Activated CD4-positive, CD25-positive, alpha-beta regulatory T cell (primary cell): ENCODE data around the gene SPOCD1.

Experiments
- DNase-seq, 4 experiments: peaks; one replicate each; lab custom pipeline; 2025; lab: John Stamatoyannopoulos, UW

Gene SPOCD1

DNA sequence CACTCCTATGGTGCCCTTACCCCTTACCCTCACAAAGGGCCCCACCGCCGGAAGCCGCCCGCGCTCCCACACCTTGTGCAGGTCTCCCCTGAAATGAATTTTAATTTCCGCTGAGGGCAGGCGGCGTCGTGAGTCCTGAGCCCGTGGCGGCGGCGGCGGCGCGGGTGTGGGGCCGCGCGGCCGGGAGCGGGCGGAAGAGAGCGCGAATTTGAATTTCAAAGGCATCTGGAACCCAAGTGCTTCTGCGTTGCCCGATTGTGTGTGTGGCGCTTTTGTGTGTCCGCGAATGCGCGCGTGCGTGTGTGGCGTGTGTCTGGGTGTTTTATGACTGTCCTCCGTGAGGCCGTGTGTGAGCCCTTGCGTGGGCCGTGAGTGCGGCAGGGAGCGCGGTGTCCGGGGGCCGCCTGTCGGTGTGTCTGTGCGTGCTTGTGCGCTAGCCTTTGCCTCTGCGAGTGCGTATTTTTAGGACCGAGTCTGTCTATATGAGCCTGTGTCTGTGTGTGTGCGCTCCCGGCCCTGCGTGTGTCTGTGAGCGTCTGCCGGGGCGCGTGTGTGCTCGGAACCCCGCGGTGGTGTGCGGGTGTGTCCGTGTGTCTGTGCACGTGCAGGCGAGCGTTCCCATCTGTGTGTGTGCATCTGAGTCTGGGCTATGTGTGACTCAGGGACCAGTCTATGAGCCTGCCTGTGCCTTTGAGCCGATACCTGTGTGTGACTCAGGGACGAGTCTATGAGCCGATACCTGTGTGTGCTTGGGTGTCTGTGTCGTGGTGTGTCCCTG, 43.7 kb downstream of the SPOCD1 start:
- DNase-seq: peak in 1 of 4 experiments; percentile 23

DNA sequence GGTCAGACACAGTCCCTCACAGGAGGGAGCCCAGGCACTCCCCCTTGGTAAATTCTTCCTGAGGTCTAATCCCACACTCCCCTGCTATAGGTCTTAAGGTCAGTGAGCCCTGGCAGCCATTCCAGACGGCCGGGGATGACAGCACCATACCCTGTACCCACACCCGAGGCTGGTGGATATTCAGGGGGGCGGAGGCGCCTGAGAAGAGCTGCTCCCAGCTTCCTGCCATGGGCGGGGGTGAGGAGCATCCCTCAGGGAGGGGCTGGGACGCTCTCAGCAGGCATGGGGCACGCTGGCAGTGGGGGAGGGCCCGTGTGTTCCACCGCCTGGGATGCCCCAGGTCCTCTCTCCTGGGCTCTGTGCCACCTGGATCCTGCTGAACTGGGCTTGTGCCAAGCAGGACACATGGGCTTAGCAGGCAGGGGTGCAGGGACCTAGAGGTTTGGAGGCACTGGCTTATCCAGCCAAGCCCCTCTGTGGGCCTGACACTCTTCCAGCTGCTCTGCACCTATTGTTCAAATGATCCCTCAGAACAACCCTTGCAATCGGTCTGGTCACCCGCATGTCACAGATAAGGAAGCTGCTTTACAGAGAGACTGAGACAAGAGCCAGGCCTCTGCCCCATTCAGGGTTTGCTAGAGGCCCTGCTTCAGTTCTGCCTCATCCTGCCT, 46.0 kb downstream of the SPOCD1 start:
- DNase-seq: no peak

DNA sequence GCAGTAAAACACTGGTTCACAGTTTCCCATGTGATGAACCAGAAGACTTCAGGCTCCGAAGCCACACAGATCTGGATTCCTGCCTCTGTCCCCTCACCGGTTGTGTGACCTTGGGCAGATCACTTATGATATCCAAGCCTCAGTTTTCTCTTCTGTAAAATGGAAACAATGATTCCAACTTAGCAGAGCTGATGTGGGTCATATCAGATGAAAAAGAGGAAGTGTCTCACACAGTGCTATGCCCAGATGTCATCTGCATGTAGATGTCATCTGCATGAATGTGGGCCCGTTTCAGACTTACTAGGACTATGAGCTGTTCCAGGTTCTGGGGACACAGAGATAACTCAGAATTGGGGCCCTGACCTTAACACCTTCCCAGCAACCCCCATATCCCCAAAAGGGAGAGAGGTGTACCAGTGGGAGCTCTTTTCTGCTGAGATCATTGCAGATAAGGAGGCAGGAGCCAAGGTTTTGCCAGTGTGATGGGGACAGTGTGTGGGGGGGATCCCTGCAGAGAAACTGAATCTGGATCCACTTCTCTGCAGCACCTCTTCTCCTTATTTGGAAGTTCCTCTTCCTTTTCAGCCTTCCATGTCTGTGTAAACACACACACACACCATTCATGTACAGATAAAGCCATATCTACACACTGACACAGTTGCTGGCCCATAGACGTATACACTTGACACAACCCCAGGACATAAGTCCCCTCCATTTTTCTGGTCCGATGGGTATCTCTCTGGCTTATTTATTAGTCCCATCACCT, 46.7 kb downstream of the SPOCD1 start:
- no peak for DNase-seq

DNA sequence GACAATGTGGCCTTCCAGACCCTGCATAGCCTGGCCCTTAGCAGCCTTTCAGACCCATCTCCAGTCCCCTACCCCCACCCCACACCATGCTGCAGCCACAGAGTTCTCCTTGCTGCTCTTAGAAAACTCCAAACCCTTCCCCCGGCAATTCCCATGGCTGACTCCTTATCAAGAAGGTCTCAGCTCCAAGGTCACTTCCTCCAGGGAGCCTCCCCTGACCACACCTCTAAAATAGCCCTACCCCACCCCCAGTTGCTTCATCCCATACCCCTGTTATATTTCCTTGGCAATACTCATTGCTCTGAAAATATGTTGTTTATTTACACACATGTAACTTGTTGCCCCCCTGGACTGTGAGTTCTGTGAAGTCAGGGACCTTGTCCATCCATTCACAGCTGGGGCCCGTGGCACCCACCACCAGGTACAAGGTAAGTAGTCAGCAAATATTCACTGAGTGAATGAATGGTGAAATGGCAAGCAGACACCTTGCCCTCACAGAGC, 47.4 kb downstream of the SPOCD1 start:
- no peak for DNase-seq

DNA sequence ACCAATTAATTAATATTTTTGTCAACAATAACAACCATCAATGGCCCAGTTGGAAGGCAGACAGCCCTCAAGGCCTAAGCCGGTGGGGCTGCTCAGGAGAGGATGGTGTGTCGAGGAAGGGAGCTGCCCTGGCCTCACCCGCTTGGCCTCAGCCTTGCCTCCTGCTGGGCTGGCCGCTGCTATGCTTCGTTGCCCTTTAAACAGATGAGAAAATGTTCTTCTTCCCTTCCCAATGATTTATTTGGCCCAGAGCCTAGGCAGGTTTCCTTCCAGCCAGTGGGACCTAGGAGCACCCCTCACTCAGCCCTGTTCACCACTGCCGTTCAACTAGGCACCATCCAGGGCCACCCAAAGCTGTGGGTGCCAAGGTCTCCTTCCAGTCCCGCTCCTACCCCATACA, 48.6 kb downstream of the SPOCD1 start:
- no peak for DNase-seq

DNA sequence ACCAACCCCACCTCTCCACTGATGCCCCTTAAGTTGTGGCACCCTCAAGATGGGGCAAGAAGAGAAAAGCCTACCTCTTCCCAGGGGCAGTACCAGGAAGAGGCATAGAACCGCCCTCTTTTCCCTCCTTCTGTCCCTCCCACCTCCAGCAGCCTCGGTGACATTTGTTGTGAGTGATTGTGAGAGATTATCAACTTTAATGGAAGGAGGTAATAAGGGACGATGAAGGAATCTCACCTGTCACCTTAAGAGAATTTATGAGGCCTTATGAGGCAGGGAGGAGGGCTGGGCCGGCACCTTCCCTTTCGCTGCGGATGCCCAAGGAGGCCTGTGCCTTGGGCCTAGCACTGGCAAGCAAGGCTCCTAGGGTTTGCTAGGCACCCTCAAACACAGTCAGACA, 50.3 kb downstream of the SPOCD1 start:
- no peak for DNase-seq

DNA sequence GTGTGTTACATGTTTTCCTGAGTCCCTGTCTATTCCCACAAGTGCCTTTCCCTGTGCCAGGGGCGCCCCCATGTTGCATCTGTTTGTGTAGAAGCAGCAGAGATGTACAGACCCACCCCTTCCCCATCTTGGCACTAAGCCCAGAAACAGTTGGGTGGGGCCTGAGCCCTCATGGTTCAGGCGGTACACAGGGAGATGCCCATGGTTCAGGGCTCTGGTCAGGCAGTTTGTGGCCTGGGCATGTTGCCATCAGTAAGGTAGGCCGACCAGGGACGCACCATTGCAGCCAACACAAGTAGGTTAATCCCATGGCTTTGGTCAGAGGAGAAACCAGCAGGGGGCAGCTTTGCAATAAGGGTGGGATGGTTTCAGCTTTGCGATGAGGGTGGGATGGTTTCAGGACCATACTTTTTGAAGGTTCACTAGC, 50.8 kb downstream of the SPOCD1 start:
- DNase-seq: no peak

DNA sequence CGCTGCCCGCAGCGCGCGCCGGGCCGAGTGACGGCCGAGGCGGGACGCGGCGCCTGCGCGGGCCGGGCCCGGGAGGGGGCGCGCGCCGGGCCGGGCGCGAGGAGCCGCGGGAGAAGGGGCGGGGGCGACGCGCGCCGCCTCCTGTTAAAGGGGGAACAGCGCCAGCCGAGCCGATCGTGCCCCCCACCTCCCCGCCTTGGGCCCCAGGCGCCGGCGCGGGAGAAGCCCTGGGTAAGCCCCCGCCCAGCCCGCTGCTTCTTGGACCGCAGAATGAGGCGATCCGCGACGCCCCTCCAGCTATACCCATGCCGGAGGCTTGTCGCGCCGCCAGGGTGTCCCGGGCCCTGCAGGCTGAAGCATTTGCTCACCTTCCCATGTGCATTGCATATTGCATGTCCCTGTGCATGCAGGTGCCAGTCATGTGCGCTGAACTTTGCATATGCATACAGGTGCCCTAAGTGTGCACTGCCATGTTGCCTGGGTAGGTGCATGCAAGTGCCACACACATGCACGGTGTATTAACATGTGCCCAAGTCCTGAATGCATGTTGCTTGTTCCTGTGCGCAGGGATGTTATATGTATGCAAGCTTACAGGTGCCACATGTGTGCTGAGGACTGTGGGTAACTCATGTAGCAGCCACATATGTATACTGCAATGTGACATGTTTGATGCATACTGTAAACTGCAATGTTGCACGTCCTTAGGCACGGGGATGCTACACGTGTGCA, 51.3 kb downstream of the SPOCD1 start, which contains the start of gene ADGRB2:
Gene ADGRB2 (minus strand): TSS at position 29 of the 729 bp plus-strand sequence. CDS start 7,119 bp downstream, outside the sequence.
- DNase-seq: no peak

DNA sequence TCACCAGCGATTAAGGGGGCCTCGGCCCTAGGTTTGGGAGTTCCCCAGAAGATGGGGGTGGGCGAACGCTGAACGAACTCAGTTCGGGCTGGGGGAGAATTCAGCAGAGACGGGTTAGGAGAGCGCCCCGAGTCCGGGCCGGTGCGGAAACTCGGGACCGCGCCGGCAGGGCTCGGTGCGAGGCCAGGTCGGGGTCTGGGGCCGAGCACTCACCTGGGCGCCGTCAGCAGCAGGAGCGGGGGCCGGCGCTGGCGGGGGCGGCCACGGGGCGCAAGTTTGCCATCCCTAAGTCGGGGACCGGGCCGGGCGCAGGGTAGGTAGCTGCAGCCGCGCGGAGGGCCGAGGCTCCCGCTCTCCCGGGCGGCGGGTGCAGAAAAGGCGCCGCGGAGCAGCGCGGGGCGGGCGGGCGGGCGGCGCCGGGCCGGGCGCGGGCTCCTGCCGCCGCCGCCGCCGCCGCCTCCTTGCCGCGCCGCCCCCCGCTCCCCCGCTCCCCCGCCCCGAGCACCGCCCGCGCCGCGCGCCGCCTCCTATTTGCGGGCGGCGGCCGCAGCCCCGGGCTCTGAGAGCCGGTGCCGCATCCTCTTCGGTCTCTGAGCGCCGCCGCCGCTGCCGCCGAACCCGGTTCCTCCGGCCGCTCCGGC, 52.0 kb downstream of the SPOCD1 start:
- DNase-seq: no peak

DNA sequence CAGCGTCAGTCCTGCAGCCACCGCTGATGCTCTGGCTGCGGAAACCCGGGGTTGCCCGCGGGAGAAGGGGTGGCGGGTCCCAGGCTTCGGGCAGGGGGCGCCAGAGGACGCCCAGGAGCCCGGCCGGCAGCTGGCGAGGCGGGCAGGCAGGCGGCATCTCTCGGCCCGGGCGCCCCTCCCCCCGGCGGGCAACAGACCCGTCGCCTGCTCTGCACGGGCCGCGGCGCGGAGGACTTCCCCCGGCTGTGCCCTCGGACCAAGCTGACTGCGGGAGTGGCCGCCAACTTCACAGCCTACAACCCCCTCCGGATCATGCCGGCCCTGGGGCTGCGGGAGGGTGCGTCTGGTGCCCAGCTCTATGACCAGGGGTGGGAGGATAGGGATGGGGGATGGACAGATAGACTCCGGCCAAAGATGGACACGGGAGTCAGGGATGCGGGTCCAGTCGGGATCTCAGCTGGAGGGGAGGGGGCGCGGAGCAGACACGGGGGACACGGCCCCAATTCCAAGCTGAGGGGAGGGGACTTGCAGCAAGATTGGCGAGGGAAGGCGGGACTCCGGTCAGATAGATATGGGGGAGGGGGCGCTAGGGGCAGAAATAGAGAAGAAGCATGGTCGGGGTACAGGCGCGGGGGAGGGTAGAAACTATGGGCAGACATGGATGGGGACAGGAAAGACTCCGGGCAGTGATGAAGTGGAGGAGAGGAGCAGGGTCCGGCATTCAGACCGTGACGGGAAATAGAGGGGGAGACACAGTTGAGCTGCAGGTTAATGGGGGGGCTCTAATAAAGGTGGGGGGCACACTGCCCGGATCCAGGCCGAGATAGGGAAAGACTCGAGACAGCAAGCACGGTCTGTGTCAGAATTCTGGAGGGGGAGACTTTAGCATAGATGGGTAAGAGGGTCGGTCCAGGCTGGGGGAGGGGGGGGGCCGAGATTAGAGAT, 52.8 kb downstream of the SPOCD1 start:
- peak; percentile 24 to 57 (median 38) for DNase-seq

DNA sequence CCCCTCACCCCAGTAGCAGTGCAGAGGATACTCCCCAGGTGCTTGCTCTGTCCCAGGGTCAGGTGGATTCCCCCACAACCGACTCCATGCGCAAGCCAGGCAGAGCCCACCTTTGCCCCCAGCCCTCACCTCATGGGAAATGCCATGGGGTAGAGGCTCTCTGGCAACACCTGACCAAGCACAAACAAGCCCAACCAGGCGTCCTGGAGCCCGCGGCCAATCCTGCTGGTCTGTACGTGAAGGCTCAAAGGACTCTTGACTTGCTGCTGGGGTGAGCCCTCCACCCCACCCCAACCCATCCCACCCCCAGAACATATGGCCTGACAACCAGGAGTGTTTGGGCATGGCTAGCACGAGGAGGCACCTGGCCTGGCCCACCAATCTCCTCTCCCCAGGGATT, 53.5 kb downstream of the SPOCD1 start:
- no peak for DNase-seq

DNA sequence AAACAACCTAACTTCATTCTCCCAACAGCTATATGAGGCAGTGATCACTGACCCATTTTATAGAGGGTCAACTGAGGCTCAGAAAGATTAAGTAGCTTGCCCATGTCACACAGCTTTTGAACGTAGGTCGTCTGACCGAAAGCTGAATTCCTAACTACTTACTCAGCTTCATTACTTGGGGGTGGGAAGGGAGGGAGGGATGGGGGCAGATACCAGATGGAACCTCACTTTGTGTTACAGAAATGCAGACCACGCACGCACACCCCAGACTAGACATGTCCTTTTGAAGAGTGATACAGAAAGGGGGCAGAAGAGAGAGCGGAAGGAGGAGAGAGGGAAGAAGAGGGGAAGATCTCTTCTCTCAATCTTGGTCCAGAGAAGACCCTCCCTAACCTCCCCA, 53.9 kb downstream of the SPOCD1 start:
- DNase-seq: no peak

DNA sequence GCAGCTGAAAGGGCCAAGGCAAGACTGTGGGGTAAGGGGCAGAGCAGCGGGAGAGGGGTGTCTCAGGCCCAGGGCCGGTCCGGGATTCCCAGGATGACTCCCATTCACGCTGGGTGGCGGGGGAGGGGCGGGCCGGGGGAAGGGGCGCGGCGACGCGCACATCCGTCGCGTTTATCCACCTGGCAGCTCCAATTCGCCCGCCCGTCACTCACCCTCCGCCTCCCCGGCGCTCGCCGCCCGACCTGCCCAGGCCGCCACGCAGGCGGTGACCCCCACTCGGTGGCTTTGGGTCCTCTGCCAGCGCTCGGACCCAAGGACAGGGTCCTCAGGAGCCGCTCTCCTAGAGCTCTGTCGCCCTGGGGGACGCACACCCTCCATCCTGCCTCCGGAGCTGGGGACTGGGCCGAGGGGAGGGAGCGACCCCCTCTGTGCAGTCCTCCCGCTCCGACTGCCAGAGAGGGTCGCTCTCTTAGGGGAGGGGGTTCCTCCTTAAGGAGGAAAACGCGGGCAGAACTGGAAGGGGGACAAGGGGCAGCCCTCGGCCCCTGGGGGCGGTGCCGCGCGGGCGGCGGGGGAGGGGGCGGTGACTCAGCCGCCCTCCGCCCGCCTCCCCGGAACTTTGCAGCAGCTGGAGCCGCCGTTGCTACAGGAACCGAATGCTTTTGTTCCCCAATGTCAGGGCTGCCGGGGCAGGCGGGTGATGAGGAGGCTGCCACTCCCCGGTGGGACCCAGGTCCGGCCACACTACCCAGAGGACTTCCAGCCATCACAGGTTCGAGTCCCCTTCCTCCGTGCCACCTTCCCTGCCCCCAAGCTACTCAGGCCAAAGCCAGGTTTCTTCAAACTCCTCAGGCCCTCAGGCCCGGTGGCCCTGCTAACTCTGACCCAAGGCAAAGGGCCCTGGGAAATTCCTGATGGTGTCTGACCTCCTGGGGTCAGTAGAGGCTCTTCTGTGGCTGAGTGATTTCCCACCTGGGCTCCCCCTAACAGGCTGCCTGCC, 55.1 kb downstream of the SPOCD1 start:
- peak; percentile 13 to 46 (median 33) for DNase-seq

DNA sequence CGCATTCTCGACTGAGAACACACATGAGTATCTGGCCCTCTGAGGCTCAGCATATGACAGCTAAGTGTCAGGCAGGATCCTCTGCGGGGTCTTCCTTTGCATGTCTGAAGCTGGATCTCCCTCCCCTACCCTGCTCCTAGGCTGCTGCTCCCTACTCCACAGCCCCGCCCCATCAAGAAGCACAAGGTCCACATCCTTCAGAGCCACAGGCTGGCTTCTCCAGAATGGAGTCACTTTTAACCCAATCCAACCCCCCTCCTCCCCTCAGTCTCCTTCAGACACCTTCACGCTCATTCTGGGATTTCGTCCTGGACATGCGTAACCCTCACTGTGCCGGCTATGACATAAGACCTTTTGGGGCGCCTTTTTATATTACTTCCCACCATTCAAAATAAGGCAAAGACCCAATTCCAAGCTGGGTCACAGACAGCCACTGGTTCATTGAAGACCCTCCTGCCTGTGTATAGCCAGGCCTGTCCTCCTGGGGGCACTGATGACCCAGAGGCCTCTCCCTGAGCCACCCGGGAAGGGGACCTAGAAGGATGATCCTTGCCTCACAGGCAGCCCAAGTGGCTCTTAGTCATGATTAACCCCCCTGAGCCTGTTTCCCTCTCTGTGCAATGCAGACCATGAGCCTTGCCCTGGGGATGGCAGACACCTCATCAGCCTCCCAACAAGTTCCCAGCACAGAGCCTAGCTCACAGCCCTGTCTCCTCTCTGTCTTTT, 56.4 kb downstream of the SPOCD1 start:
- no peak for DNase-seq

DNA sequence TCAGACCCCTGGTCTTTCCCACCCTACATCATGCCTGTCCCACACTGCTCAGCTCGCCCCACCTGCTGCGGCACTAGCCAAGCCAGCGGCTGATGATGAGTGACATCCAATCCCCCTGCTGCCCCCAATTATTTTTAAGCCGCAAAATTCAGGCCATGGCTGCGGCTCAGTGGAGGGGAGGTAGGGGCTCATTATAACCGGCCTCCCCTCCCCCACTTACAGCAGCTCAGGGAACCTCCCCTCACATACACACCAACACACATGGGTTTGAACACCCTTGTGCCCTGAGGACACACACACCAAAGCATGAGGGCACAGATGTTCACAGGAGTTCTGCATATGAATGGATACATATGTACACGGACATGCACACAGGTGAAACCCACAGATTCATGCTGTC, 57.0 kb downstream of the SPOCD1 start:
- DNase-seq: no peak

DNA sequence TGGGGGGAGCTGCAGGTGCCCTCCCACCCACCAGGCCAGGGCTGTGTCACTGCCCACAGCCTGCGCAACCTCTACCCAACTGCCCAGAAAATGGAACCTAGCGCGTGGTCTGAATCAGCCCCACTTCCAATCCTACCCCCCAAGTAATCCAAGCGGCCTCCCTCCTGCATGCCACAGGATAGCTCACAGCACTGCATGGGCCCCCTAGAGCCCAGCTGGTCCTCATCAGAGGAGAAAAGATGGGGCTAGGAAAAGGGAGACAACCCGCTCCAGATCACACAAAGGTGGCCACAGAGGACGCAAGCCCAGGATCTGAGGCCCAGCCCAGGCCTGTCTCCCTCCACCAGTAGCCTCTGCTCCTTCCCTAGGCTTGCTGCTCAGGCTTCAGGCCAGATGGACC, 57.8 kb downstream of the SPOCD1 start:
- no peak for DNase-seq

DNA sequence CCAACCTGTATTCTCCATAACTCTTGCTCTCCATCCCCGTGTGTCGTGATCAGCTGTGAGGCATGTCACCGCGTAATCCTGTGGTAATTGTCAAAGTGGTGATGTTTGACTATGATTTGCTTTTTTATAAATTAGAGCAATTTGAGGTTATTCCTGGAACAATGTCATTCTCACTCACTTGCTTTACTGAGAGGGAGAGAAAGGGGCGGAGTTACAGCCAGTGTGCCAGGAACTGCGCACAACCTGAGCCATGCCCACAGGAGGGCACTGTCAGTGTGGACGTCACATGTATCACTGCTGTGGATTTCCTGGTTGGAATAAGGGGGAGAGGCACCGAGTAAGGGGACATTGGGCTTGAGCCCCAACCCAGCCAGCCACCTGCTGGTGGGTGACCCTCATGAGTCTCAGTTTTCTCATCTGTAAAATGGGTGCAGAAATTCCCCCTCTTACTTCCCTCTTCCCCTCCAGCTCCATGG, 58.6 kb downstream of the SPOCD1 start:
- no peak for DNase-seq

DNA sequence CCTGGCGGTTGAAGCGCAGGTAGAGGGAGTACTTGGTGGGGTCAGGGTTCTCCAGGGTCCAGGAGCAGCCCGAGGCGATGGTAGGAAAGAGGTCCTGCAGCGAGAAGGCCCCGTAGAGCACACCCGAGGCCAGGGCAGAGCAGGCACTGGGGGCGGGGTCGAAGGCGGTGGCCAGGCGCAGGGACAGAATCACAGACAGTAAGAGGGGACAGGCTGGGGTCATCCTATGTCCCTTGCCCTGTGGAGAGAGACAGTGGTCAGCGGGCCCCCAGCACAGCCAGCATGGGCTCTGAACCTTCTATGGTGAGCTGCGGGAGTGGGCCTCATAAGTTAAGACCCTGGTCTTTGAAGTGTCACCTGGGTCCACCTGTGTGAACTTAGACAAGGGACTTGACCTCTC, 59.2 kb downstream of the SPOCD1 start:
- no peak for DNase-seq
